ENCODE results near the gene RALGDS. TPM values are rescaled to one million over a fixed set of nuclear protein-coding genes. Genes with fewer than 3 reads are reported as not detected.

The RALGDS gene
- total RNA-seq, result 31.3 and 35.0 TPM in 2 replicates

DNA sequence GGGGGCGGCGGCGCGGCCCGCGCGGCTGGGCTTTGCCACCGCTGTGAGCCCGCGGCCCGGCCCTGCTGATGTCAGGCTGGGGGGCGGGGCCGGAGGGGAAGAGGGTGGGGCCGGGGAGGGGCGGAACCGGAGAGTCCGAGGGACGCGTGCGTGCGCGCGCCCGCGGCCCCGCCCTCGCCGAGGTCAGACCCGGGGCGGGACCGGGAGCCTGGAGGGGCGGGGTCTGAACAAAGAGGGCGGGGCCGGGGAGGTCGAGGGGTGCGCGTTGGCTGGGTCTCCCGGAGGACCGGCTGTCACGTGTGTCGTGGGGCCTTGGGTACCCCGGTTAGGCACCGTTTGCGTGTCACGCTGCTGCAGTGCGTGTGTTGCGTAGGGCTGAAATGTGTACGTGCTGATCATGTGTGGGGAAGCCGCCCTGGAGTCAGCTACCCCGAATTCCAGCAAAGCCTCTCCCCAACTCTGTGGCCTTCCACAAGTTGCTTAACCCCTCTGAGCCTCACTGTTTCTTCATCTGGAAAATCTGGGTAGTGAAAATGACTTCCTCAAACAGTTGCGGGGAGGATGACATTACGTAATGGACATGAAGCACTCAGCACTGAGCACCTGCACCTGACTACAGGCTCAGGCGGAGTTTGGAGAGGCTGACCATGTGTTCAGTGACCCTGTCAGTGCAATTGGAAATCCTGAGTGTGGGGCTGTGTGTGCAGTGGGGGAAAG is at the start of gene RALGDS:
Gene RALGDS, minus strand, starts transcription at position 43 of the 717 bp plus-strand sequence. CDS start 86 bp downstream, outside the sequence.

DNA sequence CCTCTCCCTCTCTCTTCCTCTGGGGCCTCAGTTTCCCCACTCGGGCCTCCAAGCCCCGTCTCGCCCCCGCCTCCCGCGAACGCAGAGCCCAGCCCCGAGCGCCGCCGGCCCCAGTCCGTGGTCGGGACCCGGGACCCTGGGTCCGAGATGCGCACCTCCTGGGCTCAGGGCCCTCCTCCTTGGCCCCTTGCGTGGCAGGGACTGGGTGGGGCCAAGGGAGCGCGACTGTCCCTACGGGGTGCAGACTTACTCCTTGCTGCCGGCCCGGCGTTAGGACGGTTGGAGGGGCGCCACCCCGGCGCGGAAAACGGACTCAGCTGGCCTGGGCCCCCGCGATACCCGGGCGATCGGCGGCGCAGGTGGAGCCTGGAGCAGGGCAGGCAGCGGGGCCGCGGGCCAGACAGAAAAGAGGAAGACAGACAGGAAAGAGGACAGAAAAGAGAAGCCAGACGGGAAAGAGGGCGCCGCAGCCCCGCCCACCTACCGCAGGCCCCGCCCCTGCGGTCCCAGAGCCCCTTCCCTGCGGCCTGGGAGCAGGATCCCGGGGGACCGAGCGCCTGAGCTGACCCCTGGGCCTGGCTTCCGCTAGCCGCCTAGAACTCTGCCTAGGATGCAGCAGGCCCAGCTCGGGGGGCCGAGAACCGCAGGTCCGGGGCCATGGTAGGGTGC is 42.6 kb upstream of the RALGDS start, which contains the start of gene GBGT1:
Gene GBGT1, minus strand, starts transcription at position 411 of the 669 bp plus-strand sequence. CDS start 1,502 bp downstream, outside the sequence.

DNA sequence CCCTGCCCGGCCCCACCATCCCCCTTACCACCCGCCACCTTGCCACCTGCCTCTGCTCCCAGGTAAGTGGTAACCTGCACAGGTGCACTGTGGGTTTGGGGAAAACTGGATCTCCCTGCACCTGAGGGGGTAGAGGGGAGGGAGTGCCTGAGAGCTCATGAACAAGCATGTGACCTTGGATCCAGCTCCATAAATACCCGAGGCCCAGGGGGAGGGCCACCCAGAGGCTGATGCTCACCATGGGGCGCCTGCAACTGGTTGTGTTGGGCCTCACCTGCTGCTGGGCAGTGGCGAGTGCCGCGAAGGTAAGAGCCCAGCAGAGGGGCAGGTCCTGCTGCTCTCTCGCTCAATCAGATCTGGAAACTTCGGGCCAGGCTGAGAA is 59.3 kb downstream of the RALGDS start, which contains the start of gene CEL:
Gene CEL, plus strand, starts transcription at position 218 of the 382 bp plus-strand sequence. Its CDS starts 22 bp downstream, at position 240.

Other genes starting within 250 kb of the RALGDS start
- gene AK8, start 243.0 kb downstream of the RALGDS start, total RNA-seq, result 0.48 TPM in 1 of 2 replicates, not detected in the other
- 0.72 and 1.1 TPM in 2 replicates for gene SPACA9, start 242.3 kb downstream of the RALGDS start, total RNA-seq
- 19.2 and 20.0 TPM in 2 replicates for gene TSC1, start 176.6 kb downstream of the RALGDS start, total RNA-seq
- not detected in 2 replicates for gene GFI1B, start 142.5 kb downstream of the RALGDS start, total RNA-seq
- gene GTF3C5, start 90.2 kb downstream of the RALGDS start, total RNA-seq, result 24.9 and 33.7 TPM in 2 replicates
- gene CEL, start 59.3 kb downstream of the RALGDS start, total RNA-seq, result 0.48 and 0.64 TPM in 2 replicates
- 1.3 and 1.7 TPM in 2 replicates for gene GBGT1, start 42.7 kb upstream of the RALGDS start, total RNA-seq
- gene OBP2B, start 88.0 kb upstream of the RALGDS start, total RNA-seq, result not detected in 2 replicates
- under 0.01 and 0.43 TPM in 2 replicates for gene ABO, start 154.0 kb upstream of the RALGDS start, total RNA-seq
- gene SURF6, start 214.9 kb upstream of the RALGDS start, total RNA-seq, result 11.9 and 16.1 TPM in 2 replicates
- 17.6 and 20.2 TPM in 2 replicates for gene MED22, start 226.9 kb upstream of the RALGDS start, total RNA-seq
- 3,279 and 4,044 TPM in 2 replicates for gene RPL7A, start 227.0 kb upstream of the RALGDS start, total RNA-seq
- gene SURF1, start 235.2 kb upstream of the RALGDS start, total RNA-seq, result 16.6 and 30.9 TPM in 2 replicates
- 41.0 and 72.9 TPM in 2 replicates for gene SURF2, start 235.3 kb upstream of the RALGDS start, total RNA-seq